DMS 273 (cell line): ENCODE data around the gene CHCHD4.
A peak's percentile ranks its signal among the peaks of the same experiment; 100 is the strongest.

Source experiments
- DNase-seq: peaks from one replicate; lab custom pipeline; 2025; ENCODE audit not compliant: unreplicated experiment; lab: John Stamatoyannopoulos, UW

The CHCHD4 gene

GRCh38 chr3:14150491-14151230 lies 26.0 kb upstream of the CHCHD4 start:
- no peak for DNase-seq

- no peak for DNase-seq
Observed at GRCh38 chr3:14150078-14150477, 25.4 kb upstream of the CHCHD4 start.

GRCh38 chr3:14148041-14148985 lies 23.6 kb upstream of the CHCHD4 start:
- peak; percentile 10 for DNase-seq

- DNase-seq, result no peak
Observed at GRCh38 chr3:14147617-14148016, 22.9 kb upstream of the CHCHD4 start.

- DNase-seq, result no peak
Observed at GRCh38 chr3:14147066-14147435, 22.4 kb upstream of the CHCHD4 start.

- DNase-seq, result no peak
Observed at GRCh38 chr3:14146381-14147065, 21.9 kb upstream of the CHCHD4 start.

- no peak for DNase-seq
Observed at GRCh38 chr3:14145670-14146380, 21.2 kb upstream of the CHCHD4 start.

- no peak for DNase-seq
Observed at GRCh38 chr3:14145236-14145635, 20.6 kb upstream of the CHCHD4 start.

GRCh38 chr3:14144423-14145075 lies 19.9 kb upstream of the CHCHD4 start:
- peak; percentile 81 for DNase-seq

GRCh38 chr3:14143271-14144225 lies 18.9 kb upstream of the CHCHD4 start:
- no peak for DNase-seq

GRCh38 chr3:14142567-14143270 lies 18.0 kb upstream of the CHCHD4 start:
- no peak for DNase-seq

- no peak for DNase-seq
Observed at GRCh38 chr3:14141602-14142341, 17.1 kb upstream of the CHCHD4 start.

GRCh38 chr3:14141144-14141543 lies 16.5 kb upstream of the CHCHD4 start:
- DNase-seq, result no peak

- no peak for DNase-seq
Observed at GRCh38 chr3:14140668-14141067, 16.0 kb upstream of the CHCHD4 start.

- DNase-seq, result no peak
Observed at GRCh38 chr3:14139771-14140170, 15.1 kb upstream of the CHCHD4 start.

- DNase-seq, result no peak
Observed at GRCh38 chr3:14138878-14139655, 14.4 kb upstream of the CHCHD4 start.
